Measurements from ENCODE around the gene DEFB119. TPM values are rescaled to one million over a fixed set of nuclear protein-coding genes. Genes with fewer than 3 reads are reported as not detected.
"Not testable (repeated sequence)": the region's sequence is repeated elsewhere in the genome, so short reads cannot be mapped to it uniquely, and the experiment has no call there.

DEFB119 gene
- total and polyA plus RNA-seq, 5 donors from 2014 or later: not detected

DNA sequence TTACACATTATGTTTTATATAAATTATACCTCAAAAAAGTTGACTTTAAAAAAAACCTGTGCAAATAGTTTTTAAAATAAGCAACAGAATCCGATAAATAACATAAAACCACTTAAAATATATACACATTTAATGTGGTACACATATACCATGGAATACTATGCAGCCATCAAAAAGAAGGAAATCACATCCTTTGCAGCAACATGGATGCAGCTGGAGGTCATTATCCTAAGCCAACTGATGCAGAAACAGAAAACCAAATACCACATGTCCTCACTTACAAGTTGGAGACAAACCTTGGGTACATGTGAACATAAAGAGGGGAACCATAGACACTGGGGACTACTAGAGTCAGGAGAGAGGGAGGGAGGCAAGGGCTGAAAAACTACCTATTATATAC, 19.6 kb upstream of the DEFB119 start:
- H3K27me3 ChIP-seq (ENCODE audit: control insufficient read depth, insufficient read depth, low read length): no peaks in the 10 kb centered on the region
- peaks cover 4% of the 10 kb centered on the region for H3K27me3 Mint-ChIP-seq
- no peak for DNase-seq
- H3K4me1 ChIP-seq (ENCODE audit: control insufficient read depth, insufficient read depth, low read length, poor library complexity, severe bottlenecking): no peaks in the 10 kb centered on the region
- H3K9me3 ChIP-seq (ENCODE audit: control insufficient read depth in 2 of 2, low read length in 2 of 2): no peaks in the 10 kb centered on the region
- no peak overlapping the region for H3K27ac ChIP-seq (ENCODE audit: insufficient read depth, low read length, poor library complexity, severe bottlenecking)
- no peaks in the 10 kb centered on the region for H3K36me3 ChIP-seq (ENCODE audit: control insufficient read depth, insufficient read depth, low read length)
- peaks cover 0 to 3% (median 0%) of the 10 kb centered on the region in 7 donors for H3K9me3 Mint-ChIP-seq
- no peak for ATAC-seq (ENCODE audit: low read depth in 2 of 2)
- H3K4me3 ChIP-seq (ENCODE audit: low read depth, low read length): no peak overlapping the region
- no peaks in the 10 kb centered on the region for H3K4me1 Mint-ChIP-seq
- H3K4me3 Mint-ChIP-seq: no peak overlapping the region
- no peaks in the 10 kb centered on the region for H3K36me3 Mint-ChIP-seq
- no peak overlapping the region for H3K27ac Mint-ChIP-seq

DNA sequence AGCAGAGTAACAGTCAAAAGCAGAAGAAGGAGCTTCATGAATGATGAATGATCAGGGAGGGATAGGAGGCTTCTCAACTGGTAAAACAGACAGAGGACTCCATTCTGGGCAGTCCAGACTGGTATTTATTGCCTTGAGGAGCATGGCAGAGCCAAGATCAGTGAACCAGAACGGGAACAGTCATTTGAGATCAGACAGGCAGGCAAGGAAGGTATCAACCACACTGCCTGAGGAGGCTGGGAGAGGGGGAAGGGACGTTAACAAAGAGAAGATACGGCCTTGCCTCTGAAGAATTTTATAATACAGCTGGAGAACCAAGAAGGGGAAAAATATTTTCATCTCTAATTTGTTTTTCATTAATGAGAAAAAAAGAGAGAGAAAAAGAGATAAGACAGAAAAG, 15.7 kb upstream of the DEFB119 start, which contains the start of gene DEFB121:
Gene DEFB121, minus strand, starts transcription at position 101 of the 400 bp plus-strand sequence. Its CDS starts 63 bp downstream, at position 38.
- DNase-seq (no peak), ATAC-seq (ENCODE audit: low read depth in 2 of 2) (no peak)
- Histone ChIP-seq H3K4me1 (ENCODE audit: control insufficient read depth, insufficient read depth, low read length, poor library complexity, severe bottlenecking) (no peaks in the 10 kb centered on the region), H3K27me3 (ENCODE audit: control insufficient read depth, insufficient read depth, low read length) (no peaks in the 10 kb centered on the region), H3K27ac (ENCODE audit: insufficient read depth, low read length, poor library complexity, severe bottlenecking) (no peak within 1 kb of the TSS), H3K36me3 (ENCODE audit: control insufficient read depth, insufficient read depth, low read length) (no peaks in the 10 kb centered on the region), H3K4me3 (ENCODE audit: low read depth, low read length) (no peak within 1 kb of the TSS), H3K9me3 (ENCODE audit: control insufficient read depth in 2 of 2, low read length in 2 of 2) (no peaks in the 10 kb centered on the region)
- Mint-ChIP-seq H3K27me3 (no peaks in the 10 kb centered on the region), H3K27ac (no peak within 1 kb of the TSS), H3K4me3 (no peak within 1 kb of the TSS), H3K4me1 (no peaks in the 10 kb centered on the region), H3K36me3 (no peaks in the 10 kb centered on the region), H3K9me3 (peaks cover 0 to 3% (median 0%) of the 10 kb centered on the region in 7 donors)

DNA sequence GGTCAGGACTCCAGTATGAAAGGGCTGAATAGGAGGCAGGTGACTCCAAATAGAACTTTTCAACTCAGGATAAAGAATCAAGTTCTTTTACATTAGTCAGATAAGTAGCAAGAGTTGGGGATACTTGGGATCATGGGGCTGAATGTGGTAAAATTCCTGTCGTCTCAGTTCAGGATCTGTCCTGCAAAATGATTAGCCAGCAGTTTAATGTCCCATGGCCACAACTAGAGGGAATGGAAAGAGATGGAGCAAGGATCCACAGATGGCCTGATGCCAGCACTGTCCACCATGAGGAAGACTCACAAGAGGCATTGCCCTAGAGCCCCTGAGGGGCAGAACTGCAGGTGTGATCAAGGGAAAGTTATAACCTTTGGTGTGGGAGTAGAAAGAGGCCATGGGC, 13.5 kb upstream of the DEFB119 start:
- H3K9me3 ChIP-seq (ENCODE audit: control insufficient read depth in 2 of 2, low read length in 2 of 2): no peaks in the 10 kb centered on the region
- H3K4me1 Mint-ChIP-seq: no peaks in the 10 kb centered on the region
- no peaks in the 10 kb centered on the region for H3K27me3 ChIP-seq (ENCODE audit: control insufficient read depth, insufficient read depth, low read length)
- H3K4me3 Mint-ChIP-seq: no peak overlapping the region
- H3K36me3 Mint-ChIP-seq: no peaks in the 10 kb centered on the region
- no peak overlapping the region for H3K27ac ChIP-seq (ENCODE audit: insufficient read depth, low read length, poor library complexity, severe bottlenecking)
- no peaks in the 10 kb centered on the region for H3K27me3 Mint-ChIP-seq
- DNase-seq (no peak), ATAC-seq (ENCODE audit: low read depth in 2 of 2) (no peak)
- H3K27ac Mint-ChIP-seq: no peak overlapping the region
- H3K4me1 ChIP-seq (ENCODE audit: control insufficient read depth, insufficient read depth, low read length, poor library complexity, severe bottlenecking): no peaks in the 10 kb centered on the region
- no peak overlapping the region for H3K4me3 ChIP-seq (ENCODE audit: low read depth, low read length)
- H3K9me3 Mint-ChIP-seq: peaks cover 0 to 3% (median 0%) of the 10 kb centered on the region in 7 donors
- H3K36me3 ChIP-seq (ENCODE audit: control insufficient read depth, insufficient read depth, low read length): no peaks in the 10 kb centered on the region

DNA sequence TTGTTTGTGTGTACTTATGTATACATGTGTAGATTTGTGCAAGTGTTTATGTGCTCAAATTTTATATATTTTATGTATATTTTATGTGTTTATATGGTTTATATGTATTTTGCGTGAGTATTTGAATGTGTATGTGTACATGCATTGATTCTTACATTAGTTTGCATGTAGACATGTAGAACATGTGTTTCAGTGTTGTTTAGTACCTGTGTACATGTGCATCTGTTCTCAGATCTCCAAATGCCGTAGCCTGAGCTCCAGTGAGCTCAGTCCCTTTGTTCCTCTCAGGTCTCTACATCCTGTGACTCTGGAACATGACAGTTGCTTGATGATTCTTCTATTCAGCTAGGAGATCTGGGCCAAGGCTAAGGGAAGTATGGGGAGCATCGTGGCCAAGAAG, 4.5 kb upstream of the DEFB119 start:
- H3K27me3 ChIP-seq (ENCODE audit: control insufficient read depth, insufficient read depth, low read length): no peaks in the 10 kb centered on the region
- DNase-seq (no peak), ATAC-seq (ENCODE audit: low read depth in 2 of 2) (no peak)
- H3K4me3 Mint-ChIP-seq: no peak overlapping the region
- no peak overlapping the region for H3K27ac ChIP-seq (ENCODE audit: insufficient read depth, low read length, poor library complexity, severe bottlenecking)
- no peaks in the 10 kb centered on the region for H3K36me3 Mint-ChIP-seq
- H3K27ac Mint-ChIP-seq: peak overlapping the region in 1 of 3 donors; percentile 15
- H3K4me1 ChIP-seq (ENCODE audit: control insufficient read depth, insufficient read depth, low read length, poor library complexity, severe bottlenecking): no peaks in the 10 kb centered on the region
- H3K9me3 ChIP-seq (ENCODE audit: control insufficient read depth in 2 of 2, low read length in 2 of 2): no peaks in the 10 kb centered on the region
- H3K4me3 ChIP-seq (ENCODE audit: low read depth, low read length): no peak overlapping the region
- no peaks in the 10 kb centered on the region for H3K27me3 Mint-ChIP-seq
- H3K36me3 ChIP-seq (ENCODE audit: control insufficient read depth, insufficient read depth, low read length): no peaks in the 10 kb centered on the region
- H3K9me3 Mint-ChIP-seq: peaks cover 0 to 3% (median 0%) of the 10 kb centered on the region in 7 donors
- H3K4me1 Mint-ChIP-seq: no peaks in the 10 kb centered on the region

DNA sequence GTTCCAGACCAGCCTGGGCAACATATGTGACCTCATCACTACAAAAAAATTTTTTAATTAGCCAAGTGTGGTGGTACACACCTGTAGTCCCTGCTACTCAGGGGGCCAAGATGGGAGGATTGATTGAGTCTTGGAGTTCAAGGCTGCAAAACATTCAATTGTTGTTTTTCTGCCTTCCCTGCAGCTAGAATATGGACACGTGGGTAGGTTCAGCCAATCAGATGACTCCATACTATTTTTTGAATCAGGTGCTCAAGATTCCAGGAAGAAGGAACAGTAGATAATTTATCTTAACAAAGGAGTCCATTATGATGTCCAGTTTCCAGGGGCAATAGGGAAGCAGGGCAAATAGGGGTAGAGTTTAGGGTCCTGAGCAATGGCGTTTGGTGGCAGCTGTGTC, 2.4 kb upstream of the DEFB119 start:
- H3K9me3 Mint-ChIP-seq: peaks cover 0 to 3% (median 0%) of the 10 kb centered on the region in 7 donors
- Histone ChIP-seq H3K36me3 (ENCODE audit: control insufficient read depth, insufficient read depth, low read length) (no peaks in the 10 kb centered on the region), H3K4me1 (ENCODE audit: control insufficient read depth, insufficient read depth, low read length, poor library complexity, severe bottlenecking) (no peaks in the 10 kb centered on the region), H3K9me3 (ENCODE audit: control insufficient read depth in 2 of 2, low read length in 2 of 2) (no peaks in the 10 kb centered on the region), H3K27ac (ENCODE audit: insufficient read depth, low read length, poor library complexity, severe bottlenecking) (no peak overlapping the region), H3K4me3 (ENCODE audit: low read depth, low read length) (no peak overlapping the region), H3K27me3 (ENCODE audit: control insufficient read depth, insufficient read depth, low read length) (no peaks in the 10 kb centered on the region)
- H3K4me3 Mint-ChIP-seq: no peak overlapping the region
- H3K4me1 Mint-ChIP-seq: no peaks in the 10 kb centered on the region
- H3K36me3 Mint-ChIP-seq: no peaks in the 10 kb centered on the region
- H3K27me3 Mint-ChIP-seq: no peaks in the 10 kb centered on the region
- no peak overlapping the region for H3K27ac Mint-ChIP-seq
- DNase-seq (no peak), ATAC-seq (ENCODE audit: low read depth in 2 of 2) (no peak)

DNA sequence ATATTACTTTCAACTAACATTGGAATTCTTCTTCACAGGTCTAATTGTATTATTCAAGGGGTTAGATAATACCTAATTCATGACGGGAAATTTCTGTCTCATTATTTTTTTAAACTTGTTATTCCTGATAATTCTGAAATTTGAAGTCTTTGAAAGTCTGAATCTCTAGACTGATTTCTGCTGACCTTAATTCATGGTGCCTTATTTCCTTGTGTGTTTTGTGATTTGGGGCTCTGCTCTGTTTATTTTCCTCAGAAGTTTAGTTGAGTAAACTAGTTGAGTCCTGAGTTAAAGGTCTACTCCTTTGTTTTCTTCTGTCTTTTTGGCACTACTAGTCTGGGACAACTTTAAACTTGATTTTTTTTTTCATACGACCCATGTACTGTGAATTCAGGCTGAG, 16.0 kb downstream of the DEFB119 start:
- Mint-ChIP-seq H3K4me1 (no peaks in the 10 kb centered on the region), H3K36me3 (no peaks in the 10 kb centered on the region), H3K27me3 (peaks cover 10% of the 10 kb centered on the region), H3K4me3 (no peak overlapping the region), H3K27ac (no peak overlapping the region), H3K9me3 (peaks cover 0 to 13% (median 3%) of the 10 kb centered on the region in 7 donors)
- Histone ChIP-seq H3K9me3 (ENCODE audit: control insufficient read depth in 2 of 2, low read length in 2 of 2) (no peaks in the 10 kb centered on the region), H3K4me3 (ENCODE audit: low read depth, low read length) (no peak overlapping the region), H3K4me1 (ENCODE audit: control insufficient read depth, insufficient read depth, low read length, poor library complexity, severe bottlenecking) (no peaks in the 10 kb centered on the region), H3K27me3 (ENCODE audit: control insufficient read depth, insufficient read depth, low read length) (no peaks in the 10 kb centered on the region), H3K27ac (ENCODE audit: insufficient read depth, low read length, poor library complexity, severe bottlenecking) (no peak overlapping the region), H3K36me3 (ENCODE audit: control insufficient read depth, insufficient read depth, low read length) (no peaks in the 10 kb centered on the region)
- no peak for DNase-seq
- no peak for ATAC-seq (ENCODE audit: low read depth in 2 of 2)

DNA sequence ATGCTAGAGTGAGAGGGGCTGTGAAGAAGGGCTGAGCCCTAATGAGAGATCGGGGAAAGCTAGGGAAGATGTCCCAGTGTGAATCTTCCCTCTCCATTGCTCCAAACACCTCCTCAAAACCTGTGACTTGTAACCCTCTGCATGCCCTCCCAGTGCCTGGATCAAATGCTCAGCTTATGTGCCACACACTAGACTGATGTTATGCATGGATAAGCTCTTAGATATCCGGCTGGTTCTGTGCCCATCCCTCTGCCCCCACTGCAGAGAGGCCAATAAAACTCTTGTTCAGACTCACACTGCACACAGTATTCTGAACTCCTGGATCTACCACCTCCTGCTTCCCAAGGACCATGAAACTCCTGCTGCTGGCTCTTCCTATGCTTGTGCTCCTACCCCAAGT, 22.1 kb downstream of the DEFB119 start, which contains the start of gene DEFB118:
Gene DEFB118, plus strand, starts transcription at position 301 of the 400 bp plus-strand sequence. Its CDS starts 50 bp downstream, at position 351.
- DNase-seq (no peak), ATAC-seq (ENCODE audit: low read depth in 2 of 2) (no peak)
- H3K4me1 ChIP-seq (ENCODE audit: control insufficient read depth, insufficient read depth, low read length, poor library complexity, severe bottlenecking): no peaks in the 10 kb centered on the region
- Mint-ChIP-seq H3K4me3 (no peak within 1 kb of the TSS), H3K27me3 (no peaks in the 10 kb centered on the region), H3K27ac (no peak within 1 kb of the TSS), H3K9me3 (peaks cover 0 to 3% (median 1%) of the 10 kb centered on the region in 7 donors), H3K4me1 (no peaks in the 10 kb centered on the region), H3K36me3 (no peaks in the 10 kb centered on the region)
- no peaks in the 10 kb centered on the region for H3K9me3 ChIP-seq (ENCODE audit: control insufficient read depth in 2 of 2, low read length in 2 of 2)
- no peaks in the 10 kb centered on the region for H3K36me3 ChIP-seq (ENCODE audit: control insufficient read depth, insufficient read depth, low read length)
- H3K27me3 ChIP-seq (ENCODE audit: control insufficient read depth, insufficient read depth, low read length): no peaks in the 10 kb centered on the region
- no peak within 1 kb of the TSS for H3K4me3 ChIP-seq (ENCODE audit: low read depth, low read length)
- no peak within 1 kb of the TSS for H3K27ac ChIP-seq (ENCODE audit: insufficient read depth, low read length, poor library complexity, severe bottlenecking)

DNA sequence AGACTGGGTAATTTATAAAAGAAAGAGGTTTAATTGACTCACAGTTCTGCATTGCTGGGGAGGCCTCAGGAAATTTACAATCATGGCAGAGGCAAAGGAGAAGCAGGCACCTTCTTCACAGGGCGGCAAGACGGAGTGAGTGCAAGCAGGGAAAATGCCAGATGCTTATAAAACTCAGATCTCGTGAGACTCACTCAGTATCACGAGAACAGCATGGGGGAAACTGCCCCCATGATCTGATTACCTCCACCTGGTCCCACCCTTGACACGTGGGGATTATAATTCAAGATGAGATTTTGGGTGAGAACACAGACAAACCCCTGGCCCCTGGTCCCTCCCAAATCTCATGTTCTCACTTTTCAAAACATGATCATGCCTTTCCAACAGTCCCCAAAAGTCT, 26.1 kb downstream of the DEFB119 start:
- H3K36me3 Mint-ChIP-seq; H3K4me3 Mint-ChIP-seq; H3K36me3 ChIP-seq (ENCODE audit: control insufficient read depth, insufficient read depth, low read length); H3K4me1 Mint-ChIP-seq; H3K27me3 Mint-ChIP-seq; ATAC-seq (ENCODE audit: low read depth in 2 of 2); DNase-seq; H3K9me3 ChIP-seq (ENCODE audit: control insufficient read depth in 2 of 2, low read length in 2 of 2); H3K4me1 ChIP-seq (ENCODE audit: control insufficient read depth, insufficient read depth, low read length, poor library complexity, severe bottlenecking); H3K27ac Mint-ChIP-seq; H3K9me3 Mint-ChIP-seq; H3K27me3 ChIP-seq (ENCODE audit: control insufficient read depth, insufficient read depth, low read length); H3K27ac ChIP-seq (ENCODE audit: insufficient read depth, low read length, poor library complexity, severe bottlenecking); H3K4me3 ChIP-seq (ENCODE audit: low read depth, low read length): not testable (repeated sequence)

Measured in CD4-positive, CD25-positive, alpha-beta regulatory T cell (primary cell).